GM21619 (cell line): Measurements from ENCODE around the gene TOGARAM1.

ENCODE experiments used
- ATAC-seq: cut with Tn5 transposase; IDR thresholded peaks from one replicate; pipeline ENCODE4 v1.9.1; 2021; ENCODE audit not compliant: unreplicated experiment

Gene TOGARAM1

DNA sequence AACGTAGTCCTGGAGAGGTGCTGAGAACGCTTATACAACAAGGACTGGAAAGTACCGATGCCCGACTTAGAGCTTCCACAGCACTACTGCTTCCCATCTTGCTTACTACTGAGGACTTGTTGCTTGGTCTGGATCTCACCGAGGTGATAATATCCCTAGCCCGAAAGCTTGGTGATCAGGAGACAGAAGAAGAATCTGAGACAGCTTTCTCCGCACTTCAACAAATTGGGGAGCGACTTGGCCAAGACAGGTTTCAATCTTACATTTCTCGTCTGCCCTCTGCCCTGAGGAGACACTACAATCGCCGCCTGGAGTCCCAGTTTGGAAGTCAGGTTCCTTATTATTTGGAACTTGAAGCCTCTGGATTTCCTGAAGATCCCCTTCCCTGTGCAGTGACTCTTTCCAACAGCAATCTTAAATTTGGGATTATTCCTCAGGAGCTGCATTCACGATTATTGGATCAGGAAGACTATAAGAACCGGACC is 1.1 kb downstream of the TOGARAM1 start:
- ATAC-seq, result no peak

DNA sequence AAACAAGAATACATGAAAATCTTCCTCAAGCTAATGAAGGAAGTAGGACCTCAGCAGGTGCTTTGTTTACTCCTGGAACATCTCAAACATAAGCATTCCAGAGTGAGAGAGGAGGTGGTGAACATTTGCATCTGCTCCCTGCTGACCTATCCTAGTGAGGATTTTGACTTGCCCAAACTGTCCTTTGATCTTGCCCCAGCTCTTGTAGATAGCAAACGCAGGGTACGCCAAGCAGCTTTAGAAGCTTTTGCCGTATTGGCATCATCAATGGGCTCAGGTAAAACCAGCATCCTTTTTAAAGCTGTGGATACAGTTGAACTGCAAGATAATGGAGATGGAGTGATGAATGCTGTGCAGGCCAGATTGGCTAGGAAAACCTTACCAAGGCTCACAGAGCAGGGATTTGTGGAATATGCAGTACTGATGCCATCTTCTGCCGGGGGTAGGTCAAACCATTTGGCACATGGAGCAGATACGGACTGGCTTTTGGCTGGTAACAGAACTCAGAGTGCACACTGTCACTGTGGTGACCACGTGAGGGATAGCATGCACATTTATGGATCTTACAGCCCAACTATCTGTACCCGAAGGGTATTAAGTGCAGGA is 1.9 kb downstream of the TOGARAM1 start:
- no peak for ATAC-seq

DNA sequence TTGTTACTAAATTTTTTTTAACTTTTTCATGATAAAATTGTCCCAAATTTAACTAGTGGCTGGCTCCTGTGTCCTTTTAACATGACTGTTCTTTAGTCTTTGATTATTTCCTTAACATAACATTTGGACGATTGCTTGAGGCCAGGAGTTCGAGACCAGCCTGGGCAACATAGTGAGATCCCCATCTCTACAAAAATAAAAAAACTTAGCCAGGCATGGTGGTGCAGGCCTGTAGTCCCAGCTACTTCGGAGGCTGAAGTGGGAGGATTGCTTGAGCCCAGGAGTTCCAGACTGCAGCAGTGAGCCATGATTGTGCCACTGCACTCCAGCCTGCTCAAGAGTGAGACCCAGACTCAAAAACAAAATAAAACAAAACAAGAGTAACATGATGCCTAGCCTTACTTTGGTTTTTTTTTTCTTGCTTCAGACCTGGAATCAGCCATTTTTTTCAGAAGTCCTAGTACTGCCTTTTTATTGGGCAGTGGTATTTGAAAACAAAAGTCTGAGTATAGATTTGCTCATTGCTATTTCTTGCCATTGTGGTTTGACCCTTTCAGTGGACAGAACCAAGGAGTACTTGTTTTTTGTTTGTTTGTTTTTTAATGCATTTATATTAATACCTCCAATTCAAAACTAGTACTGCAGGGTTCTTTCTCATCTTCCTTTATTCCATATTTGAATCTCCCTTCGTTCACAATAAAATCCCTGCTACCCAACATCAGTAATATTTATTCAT is 4.8 kb downstream of the TOGARAM1 start:
- no peak for ATAC-seq

DNA sequence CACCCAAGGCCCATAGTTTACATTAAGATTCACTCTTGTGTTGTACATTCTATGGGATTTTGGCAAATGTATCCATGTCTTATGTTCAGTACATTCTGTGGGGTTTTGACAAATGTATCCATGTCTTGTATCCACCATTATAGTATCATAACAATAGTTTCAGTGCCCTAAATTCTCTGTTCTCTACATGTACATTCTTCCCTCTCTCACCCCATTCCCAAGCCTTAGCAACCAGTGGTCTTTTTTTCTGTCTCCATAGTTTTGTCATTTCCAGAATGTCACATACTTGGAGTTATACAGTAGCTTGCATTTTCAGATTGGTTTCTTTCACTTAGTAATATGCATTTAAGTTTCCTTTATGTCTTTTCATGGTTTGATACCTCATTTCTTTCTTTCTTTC is 6.7 kb downstream of the TOGARAM1 start:
- ATAC-seq, result no peak

DNA sequence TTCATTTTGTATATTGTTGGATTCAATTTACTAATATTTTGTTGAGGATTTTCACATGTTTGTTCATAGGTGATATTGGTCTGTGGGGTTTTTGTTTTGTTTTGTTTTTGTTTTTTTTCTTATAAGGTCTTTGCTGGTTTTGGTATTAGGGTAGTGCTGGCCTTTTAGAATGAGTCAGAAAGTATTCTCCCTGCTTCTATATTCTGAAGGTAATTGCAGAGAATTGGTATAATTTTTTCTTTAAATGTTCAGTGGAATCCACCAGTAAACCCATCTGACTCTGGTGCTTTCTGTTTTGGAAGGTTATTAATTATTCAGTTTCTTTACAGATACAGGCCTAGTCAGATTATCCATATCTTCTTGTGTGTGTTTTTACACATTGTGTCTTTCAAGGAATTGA is 8.9 kb downstream of the TOGARAM1 start:
- peak; percentile 51 for ATAC-seq

DNA sequence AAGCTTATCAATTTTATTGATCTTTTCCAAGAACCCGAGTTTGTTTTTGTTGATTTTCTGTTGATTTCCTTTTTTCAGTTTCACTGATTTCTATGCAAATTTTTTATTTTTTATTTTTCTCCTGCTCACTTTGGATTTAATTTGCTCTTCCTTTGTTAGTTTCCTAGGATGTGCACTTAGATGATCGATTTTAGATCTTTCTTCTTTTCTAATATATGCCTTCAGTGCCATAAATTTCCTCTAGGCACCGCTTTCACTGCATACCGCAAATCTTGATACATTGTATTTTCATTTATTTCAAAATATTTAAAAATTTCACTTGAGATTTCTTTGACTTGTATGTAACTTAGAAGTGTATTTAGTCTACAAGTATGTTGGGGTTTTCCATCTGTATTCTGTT is 9.5 kb downstream of the TOGARAM1 start:
- ATAC-seq, result no peak

DNA sequence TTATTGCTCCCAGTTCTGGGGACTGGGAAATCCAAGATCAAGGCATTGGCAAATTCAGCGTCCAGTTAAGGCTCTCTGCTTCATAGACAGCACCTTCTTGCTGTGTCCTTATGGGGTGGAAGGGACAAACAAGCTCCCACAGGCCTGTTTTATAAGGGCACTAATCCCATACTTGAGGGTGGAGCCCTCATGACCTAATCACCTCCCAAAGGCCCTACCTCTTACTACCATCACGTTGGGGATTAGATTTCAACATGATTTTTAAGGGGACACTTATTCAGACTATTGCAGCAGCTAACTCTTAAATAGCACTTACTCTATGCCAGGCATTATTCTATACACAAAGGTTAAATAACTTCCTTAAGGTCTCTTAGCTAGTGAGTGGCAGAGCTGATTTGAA is 17.3 kb downstream of the TOGARAM1 start:
- no peak for ATAC-seq

DNA sequence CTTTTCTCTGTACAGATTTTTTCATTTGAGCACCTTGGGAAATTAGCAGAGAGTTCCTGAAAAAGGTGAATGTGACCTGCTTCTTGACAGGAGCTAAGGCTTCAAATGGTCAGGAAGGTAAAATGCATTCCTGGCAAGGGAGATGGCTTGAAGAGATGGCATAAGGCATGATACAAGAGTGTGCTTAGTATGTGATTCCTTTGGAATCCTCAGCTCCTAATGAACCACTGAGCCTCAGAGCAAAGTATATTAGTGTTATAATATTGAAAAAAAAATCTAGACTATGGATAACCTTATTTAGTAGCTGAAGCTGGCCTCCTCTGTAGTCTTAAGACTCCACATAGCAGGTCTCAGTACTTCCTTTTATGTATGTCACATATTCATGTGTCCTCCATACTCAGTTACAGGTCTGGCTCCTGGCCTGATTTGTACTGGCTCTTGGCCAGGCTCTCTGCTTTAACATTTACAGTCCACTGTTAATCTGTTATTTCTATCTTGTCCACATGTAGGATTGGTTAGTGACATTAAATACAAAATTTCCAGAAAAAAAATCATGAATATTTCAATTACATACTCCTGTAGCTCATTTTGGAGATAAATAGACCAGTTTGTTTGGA is 17.9 kb downstream of the TOGARAM1 start:
- ATAC-seq, result no peak

DNA sequence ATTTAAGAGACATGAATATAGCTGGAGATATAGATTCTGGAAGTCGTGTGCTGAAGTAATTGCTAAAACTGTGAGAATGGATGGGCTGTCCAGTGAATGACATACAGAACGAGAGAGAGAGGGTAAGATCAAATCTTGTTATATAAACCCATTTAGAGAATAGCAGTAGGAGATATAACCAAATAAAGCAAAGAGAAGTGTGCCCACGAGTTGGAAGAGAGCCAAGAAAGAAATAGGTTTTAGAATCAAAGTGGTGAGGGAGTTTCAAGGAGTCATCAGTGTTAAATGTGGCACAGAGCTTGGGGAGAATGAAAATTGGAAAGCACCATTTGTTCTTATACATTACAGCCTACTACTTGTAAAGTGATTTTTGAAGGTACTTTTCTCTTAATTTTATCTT is 19.2 kb downstream of the TOGARAM1 start:
- no peak for ATAC-seq

DNA sequence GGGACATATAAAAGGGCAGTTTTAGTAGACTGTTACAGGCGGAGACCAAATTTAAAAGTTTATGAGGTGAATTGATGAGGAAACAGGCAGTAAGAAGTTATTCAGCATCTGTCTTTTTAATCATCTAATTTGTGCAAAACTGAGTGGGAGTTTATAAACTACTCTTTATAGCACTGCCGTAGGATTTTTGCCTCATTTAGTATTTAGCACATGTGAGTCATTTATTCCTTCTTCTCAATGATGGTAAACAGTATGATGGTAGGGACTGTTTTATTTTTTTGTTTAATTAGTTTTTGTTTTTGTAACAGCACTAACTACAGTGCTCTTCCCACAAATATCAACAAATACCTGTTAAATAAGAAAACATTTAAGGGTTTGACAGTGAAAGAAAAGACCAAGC is 20.6 kb downstream of the TOGARAM1 start:
- no peak for ATAC-seq

DNA sequence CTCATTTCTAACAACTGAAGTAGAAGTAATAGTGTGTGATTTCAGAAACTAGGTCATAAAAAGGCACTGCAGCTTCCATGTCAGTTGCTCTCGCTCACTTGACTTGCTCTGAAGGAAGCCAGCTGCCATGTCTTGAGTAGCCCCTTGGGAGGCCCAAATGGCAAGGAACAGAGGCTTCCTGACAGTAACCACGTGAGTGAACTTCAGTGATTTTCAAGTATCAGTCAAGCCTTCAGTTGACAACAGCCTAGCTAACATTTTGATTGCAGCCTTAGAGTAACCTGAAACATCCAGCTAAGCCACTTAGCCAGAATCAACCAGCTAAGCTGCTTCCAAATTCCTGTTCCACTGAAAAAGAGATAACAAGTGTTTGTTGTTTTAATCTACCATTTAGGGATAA is 26.7 kb downstream of the TOGARAM1 start:
- no peak for ATAC-seq

DNA sequence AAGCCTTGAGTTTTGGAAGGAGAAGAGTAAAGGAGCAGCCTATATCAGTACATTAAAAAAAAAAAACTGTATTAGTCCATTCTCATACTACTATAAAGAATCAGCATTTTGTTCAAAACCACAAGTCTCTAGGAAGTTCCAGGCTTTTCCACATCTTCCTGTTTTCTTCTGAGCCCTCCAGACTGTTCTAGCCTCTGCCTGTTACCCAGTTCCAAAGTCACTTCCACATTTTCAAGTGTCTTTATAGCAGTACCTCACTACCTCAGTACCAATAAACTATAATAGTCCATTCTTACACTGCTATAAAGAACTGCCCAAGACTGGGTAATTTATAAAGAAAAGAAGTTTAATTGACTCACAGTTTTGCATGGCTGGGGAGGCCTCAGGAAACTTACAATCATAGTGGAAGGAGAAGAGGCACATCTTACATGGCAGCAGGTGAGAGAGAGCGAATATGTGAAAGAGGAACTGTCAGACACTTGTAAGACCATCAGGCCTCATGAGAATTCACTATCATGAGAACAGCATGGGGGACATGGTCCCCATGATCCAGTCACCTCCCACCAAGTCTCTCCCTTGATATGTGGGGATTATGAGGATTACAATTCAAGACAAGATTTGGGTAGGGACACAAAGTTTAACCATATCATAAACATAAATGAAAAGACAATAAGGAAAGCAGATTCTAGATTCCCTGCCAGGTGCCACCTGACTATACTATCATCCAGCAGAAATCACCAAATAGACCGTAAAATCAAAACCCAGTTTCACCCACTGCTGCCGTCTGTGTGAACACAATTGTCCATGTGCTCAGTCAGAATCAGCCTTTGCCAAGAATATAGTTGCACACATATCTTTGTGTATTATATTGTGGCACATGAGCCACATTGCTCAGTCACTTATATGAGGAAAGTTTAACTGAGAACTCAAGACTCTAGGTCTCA is 27.8 kb downstream of the TOGARAM1 start:
- no peak for ATAC-seq

DNA sequence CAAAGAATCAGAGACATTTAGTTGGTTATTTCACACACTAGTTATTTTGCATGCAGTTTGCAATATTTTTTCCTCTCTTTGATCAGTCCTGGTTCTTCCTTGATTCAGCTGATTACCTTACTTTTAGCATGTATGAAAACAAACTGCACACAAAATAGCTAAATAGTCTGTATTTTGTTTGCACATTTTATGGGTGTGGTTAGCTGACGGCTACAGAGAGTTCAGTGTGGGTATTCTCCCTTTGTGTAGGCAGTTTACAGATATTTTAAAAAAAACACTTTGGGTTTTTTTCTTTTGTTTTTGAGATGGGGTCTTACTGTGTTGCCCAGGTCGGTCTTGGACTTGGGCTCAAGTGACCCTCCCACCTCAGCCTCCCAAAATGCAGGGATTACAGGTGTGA is 28.5 kb downstream of the TOGARAM1 start:
- ATAC-seq, result no peak

DNA sequence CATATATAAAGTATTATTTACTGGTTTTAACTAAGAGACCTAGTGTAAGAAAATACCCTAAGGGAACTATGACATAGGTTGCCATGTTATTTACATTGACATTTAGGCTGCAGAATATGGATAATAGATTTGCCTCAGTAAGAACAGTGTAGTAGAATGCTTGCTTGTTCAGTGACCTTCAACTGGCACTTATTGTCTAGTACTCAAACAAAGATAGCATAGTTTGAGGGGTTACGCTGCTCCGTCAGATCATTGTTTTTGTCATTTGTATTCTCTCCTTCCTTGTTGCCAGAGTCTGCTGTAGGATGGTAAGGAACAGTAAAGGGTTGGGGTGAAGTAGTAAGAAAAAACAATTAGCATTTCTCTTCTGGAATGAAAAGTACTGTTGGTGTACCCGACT is 33.2 kb downstream of the TOGARAM1 start:
- no peak for ATAC-seq

DNA sequence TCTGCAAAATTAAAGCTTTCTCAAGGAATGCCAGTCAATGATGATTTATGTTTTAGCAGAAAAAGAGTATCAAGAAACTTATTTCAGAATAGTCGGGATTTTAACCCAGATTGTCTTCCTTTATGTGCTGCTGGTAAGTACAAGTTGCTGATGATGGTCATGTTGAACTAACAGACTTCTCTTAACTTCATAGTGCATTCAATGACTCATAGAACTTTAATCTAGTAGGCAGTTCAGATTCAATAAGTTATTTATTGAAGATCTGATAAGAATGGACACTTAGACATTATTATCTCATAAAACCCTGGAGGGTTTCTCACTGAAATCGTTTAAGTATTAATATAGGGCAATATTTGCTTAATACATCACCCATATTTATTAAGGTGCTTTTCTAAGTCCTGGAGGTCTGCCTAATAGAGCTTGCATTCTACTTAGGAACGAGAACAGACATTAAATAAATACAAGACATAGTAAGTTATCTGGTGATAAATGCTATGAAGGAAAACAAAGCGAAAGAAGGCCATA is 33.8 kb downstream of the TOGARAM1 start:
- no peak for ATAC-seq

DNA sequence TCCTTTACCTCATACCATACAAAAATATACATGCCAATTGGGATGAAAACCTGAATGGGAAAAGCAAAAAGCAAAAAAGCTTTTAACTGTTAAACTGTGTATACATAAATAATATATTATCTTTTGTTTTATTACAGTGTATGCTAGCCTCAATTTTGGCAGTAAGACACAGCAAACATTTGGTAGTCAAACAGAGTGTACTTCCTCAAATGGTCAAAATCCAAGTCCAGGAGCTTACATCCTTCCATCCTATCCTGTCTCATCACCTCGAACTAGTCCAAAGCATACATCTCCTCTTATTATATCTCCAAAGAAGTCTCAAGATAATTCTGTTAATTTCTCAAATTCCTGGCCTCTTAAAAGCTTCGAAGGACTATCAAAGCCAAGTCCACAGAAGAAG is 41.9 kb downstream of the TOGARAM1 start:
- ATAC-seq, result no peak

DNA sequence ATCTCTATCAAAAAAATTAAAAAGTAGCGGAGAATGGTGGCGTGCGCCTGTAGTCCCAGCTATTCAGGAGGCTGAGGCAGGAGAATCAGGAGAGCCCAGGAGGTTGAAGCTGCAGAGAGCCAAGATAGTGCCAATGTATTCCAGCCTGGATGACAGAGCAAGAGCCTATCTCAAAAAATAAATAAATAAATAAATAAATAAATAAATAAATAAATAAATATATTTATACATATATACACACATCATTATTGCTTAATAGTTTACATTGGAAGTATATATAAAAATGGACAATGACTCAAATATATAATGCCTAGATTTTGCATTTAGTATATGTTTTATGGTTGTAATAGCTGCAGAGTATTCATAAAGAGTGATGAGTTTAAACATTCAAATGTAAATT is 53.1 kb downstream of the TOGARAM1 start:
- no peak for ATAC-seq

DNA sequence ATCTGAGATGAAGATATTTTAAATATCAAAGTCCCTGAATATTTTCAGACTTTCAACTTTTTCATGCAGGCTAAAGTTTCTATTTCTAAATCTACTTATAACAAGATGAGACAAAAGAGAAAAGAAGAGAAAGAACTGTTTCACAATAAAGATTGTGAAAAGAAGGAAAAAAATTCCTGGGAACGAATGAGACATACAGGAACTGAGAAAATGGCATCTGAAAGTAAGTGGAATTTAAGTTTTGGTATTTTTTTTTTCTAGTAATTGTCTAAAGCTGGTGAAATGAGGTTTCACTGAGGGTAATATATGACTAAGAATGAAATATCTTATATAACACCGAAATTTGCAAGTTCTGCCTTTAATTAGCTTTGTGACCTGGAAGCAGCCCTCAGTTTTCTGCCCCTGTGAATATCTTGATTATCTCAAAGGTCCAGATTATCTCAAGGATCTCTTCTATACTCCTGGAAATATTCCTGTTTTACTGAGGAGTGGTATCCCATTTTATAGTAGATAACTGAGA is 66.2 kb downstream of the TOGARAM1 start:
- ATAC-seq, result no peak

DNA sequence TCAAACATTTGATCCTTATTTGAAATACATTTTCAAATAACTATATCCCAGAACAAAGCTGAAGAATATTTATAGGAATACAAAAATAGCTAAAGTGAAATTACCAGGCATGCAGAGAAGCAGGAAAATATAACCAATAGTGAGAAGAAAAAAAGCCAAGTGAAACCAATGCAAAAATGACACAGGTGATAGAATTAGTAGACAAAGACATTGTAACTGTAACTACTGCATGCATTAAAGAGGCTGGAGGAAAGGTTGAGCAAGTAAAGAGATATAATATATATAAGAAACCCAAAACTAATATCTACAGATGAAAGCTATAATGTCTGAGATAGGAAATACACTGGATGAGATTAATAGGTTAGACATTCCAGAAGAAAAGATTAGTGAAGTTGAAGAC is 72.7 kb downstream of the TOGARAM1 start:
- no peak for ATAC-seq

DNA sequence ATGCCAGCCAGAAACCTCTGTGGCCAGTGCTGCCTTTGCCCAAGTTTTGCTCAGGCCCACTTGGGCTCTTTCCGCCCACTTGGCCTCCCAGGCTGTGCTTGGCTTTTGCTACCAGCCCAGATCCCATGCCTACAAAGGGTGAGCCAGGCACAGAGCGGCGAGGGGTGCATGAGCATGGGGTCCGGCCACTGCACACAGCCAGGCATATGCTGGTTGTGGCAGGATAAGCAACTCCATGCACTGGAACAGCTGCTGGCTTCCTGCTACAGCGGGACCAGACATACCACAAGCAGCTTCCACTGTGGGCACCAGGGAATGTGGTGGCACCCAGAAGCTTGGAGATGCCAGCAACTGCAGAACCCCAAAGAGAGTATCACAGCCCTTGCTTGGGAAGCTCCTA is 76.3 kb downstream of the TOGARAM1 start:
- ATAC-seq, result no peak

DNA sequence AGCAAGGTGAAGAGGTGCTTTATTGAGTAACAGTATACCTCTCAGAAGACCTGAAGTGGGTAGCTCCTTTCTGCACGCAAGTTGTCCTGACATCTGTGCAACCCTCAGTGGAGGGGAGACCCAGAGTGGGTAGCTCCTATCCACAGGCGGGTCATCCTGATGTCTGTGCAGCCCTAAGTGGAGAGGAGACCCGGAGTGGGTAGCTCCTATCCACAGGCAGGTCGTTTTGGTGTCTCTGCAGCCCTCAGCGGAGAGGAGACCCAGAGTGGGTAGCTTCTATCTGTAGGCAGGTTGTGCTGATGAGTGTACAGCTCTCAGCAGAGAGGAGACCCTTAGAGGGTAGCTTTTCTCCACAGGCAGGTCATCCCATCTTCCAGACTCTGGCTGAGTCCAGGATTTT is 76.9 kb downstream of the TOGARAM1 start:
- ATAC-seq, result no peak
